ENCODE results near the gene MYL7. TPM values are rescaled to one million over a fixed set of nuclear protein-coding genes. Genes with fewer than 3 reads are reported as not detected.

Gene MYL7
- total RNA-seq, 1 donor from 2014 or later: 11.4 TPM

GRCh38 chr7:44145969-44146911 lies 5.1 kb upstream of the MYL7 start:
- no peaks in the 10 kb centered on the region for H3K36me3 Mint-ChIP-seq
- DNase-seq (ENCODE audit: low spot score in 2 of 2, unreplicated experiment in 2 of 2): peak; percentile 50 to 65
- peak overlapping the region; percentile 63 for H3K4me3 Mint-ChIP-seq
- H3K4me1 Mint-ChIP-seq: peaks cover 16% of the 10 kb centered on the region
- H3K27me3 Mint-ChIP-seq (ENCODE audit: low read depth): peaks cover 34% of the 10 kb centered on the region
- TF ChIP-seq CTCF (IDR thresholded peaks at IDR 0.05; ENCODE audit: unreplicated experiment): no peak
- no peak overlapping the region for H3K27ac Mint-ChIP-seq
- H3K9me3 Mint-ChIP-seq: no peaks in the 10 kb centered on the region

GRCh38 chr7:44145479-44145968 lies 4.4 kb upstream of the MYL7 start:
- Mint-ChIP-seq H3K36me3 (no peaks in the 10 kb centered on the region), H3K9me3 (no peaks in the 10 kb centered on the region), H3K4me1 (peaks cover 21% of the 10 kb centered on the region), H3K27me3 (ENCODE audit: low read depth) (peaks cover 34% of the 10 kb centered on the region), H3K4me3 (peak overlapping the region; percentile 63), H3K27ac (no peak overlapping the region)
- TF ChIP-seq CTCF (IDR thresholded peaks at IDR 0.05; ENCODE audit: unreplicated experiment): no peak
- DNase-seq (ENCODE audit: low spot score in 2 of 2, unreplicated experiment in 2 of 2): no peak

GRCh38 chr7:44144968-44145478 lies 3.9 kb upstream of the MYL7 start:
- no peaks in the 10 kb centered on the region for H3K9me3 Mint-ChIP-seq
- no peak overlapping the region for H3K27ac Mint-ChIP-seq
- peaks cover 34% of the 10 kb centered on the region for H3K27me3 Mint-ChIP-seq (ENCODE audit: low read depth)
- peak overlapping the region; percentile 63 for H3K4me3 Mint-ChIP-seq
- H3K4me1 Mint-ChIP-seq: peaks cover 21% of the 10 kb centered on the region
- TF ChIP-seq CTCF (IDR thresholded peaks at IDR 0.05; ENCODE audit: unreplicated experiment): no peak
- no peaks in the 10 kb centered on the region for H3K36me3 Mint-ChIP-seq
- DNase-seq (ENCODE audit: low spot score in 2 of 2, unreplicated experiment in 2 of 2): no peak

- Mint-ChIP-seq H3K9me3 (no peaks in the 10 kb centered on the region), H3K4me1 (peaks cover 21% of the 10 kb centered on the region), H3K4me3 (no peak overlapping the region), H3K27me3 (ENCODE audit: low read depth) (peaks cover 34% of the 10 kb centered on the region), H3K27ac (no peak overlapping the region), H3K36me3 (no peaks in the 10 kb centered on the region)
- no peak for TF ChIP-seq CTCF (IDR thresholded peaks at IDR 0.05; ENCODE audit: unreplicated experiment)
- no peak for DNase-seq (ENCODE audit: low spot score in 2 of 2, unreplicated experiment in 2 of 2)
These were observed 3.4 kb upstream of the MYL7 start for GRCh38 chr7:44144426-44144967.

- Mint-ChIP-seq H3K4me1 (peaks cover 19% of the 10 kb centered on the region), H3K27me3 (ENCODE audit: low read depth) (peaks cover 32% of the 10 kb centered on the region), H3K9me3 (no peaks in the 10 kb centered on the region), H3K36me3 (no peaks in the 10 kb centered on the region), H3K27ac (no peak overlapping the region), H3K4me3 (no peak overlapping the region)
- no peak for TF ChIP-seq CTCF (IDR thresholded peaks at IDR 0.05; ENCODE audit: unreplicated experiment)
- no peak for DNase-seq (ENCODE audit: low spot score in 2 of 2, unreplicated experiment in 2 of 2)
These were observed 2.6 kb upstream of the MYL7 start for GRCh38 chr7:44143646-44144250.
